Measurements from ENCODE around the gene LMCD1.

GRCh38 chr3:8556473-8556869, 54.8 kb downstream of the LMCD1 start:
- TF ChIP-seq POLR2A (IDR thresholded peaks at IDR 0.05) (no peak), CTCF (IDR thresholded peaks at IDR 0.05) (no peak)
